Spleen (tissue), 11 donors: ENCODE results near the gene MICB. TPM values are rescaled to one million over a fixed set of nuclear protein-coding genes. Genes with fewer than 3 reads are reported as not detected.

Experiments
- DNase-seq: peaks from one replicate; pipeline ENCODE4 v3.0.0-alpha.2; 2020
- H3K27ac ChIP-seq, 8 donors: fragments of 200-600 bp; sonication (generic) in 7 of 8; 1 replicate in 4 of 8; 2 replicates in 4 of 8; pipeline versions ENCODE4 v1.5.0 to v1.8.0; 2016 to 2021; ENCODE audit warnings: inconsistent platforms in 4 of 8, mild to moderate bottlenecking in 4 of 8, moderate library complexity in 1 of 8
- H3K27me3 ChIP-seq, 7 donors: fragments of 200-600 bp; sonication (generic) in 6 of 7; replicated peaks in 1 of 7; 1 replicate in 4 of 7; 2 replicates in 3 of 7; pipeline versions ENCODE4 v1.5.0 to v1.8.0; 2016 to 2021; ENCODE audit warnings: inconsistent platforms in 3 of 7, mild to moderate bottlenecking in 1 of 7
- H3K36me3 ChIP-seq, 6 donors: fragments of 200-600 bp; sonication (generic) in 5 of 6; 1 replicate in 4 of 6; 2 replicates in 2 of 6; pipeline versions ENCODE4 v1.5.0 to v1.8.0; 2016 to 2021; ENCODE audit warnings: inconsistent platforms in 2 of 6
- H3K4me1 ChIP-seq, 6 donors: fragments of 200-600 bp; sonication (generic) in 5 of 6; 1 replicate in 3 of 6; 2 replicates in 3 of 6; pipeline versions ENCODE4 v1.5.0 to v1.8.0; 2016 to 2021; ENCODE audit warnings: inconsistent platforms in 3 of 6
- H3K4me3 ChIP-seq, 8 donors: fragments of 200-600 bp; sonication (generic) in 7 of 8; 1 replicate in 4 of 8; 2 replicates in 4 of 8; pipeline versions ENCODE4 v1.5.0 to v1.8.0; 2016 to 2021; ENCODE audit warnings: inconsistent platforms in 4 of 8, mild to moderate bottlenecking in 4 of 8, moderate library complexity in 2 of 8
- H3K9me3 ChIP-seq, 8 donors: fragments of 200-600 bp; sonication (generic) in 7 of 8; 1 replicate in 4 of 8; 2 replicates in 4 of 8; pipeline versions ENCODE4 v1.5.0 to v1.8.0; 2016 to 2021; ENCODE audit warnings: inconsistent platforms in 4 of 8
- POLR2A ChIP-seq, 3 donors: fragments of 450-650 bp; IDR thresholded peaks; one replicate each; pipeline ENCODE4 v1.5.1; 2017; ENCODE audit warnings: antibody characterized with exemption in 3 of 3, mild to moderate bottlenecking in 1 of 3
- POLR2AphosphoS5 ChIP-seq, 3 donors: sonication (generic); formaldehyde crosslinking; IDR thresholded peaks; one replicate each; pipeline ENCODE4 v1.5.1; 2017; ENCODE audit warnings: antibody characterized with exemption in 3 of 3
- WGBS, 5 donors: extraction: QIAGEN DNeasy Blood & Tissue Kit in 3 of 5; methylation state at CpG; one replicate each; pipeline versions ENCODE4 v1.1.5 to v1.1.7; 2013 to 2018; 5-methylcytosine and 5-hydroxymethylcytosine counted together
- intact Hi-C: fragments of 100-400 bp; cut with DNase I; formaldehyde crosslinking; loops from one replicate; pipeline ENCODE4 v1.15.0; 2023; ENCODE audit warnings: low total_unique reads
- polyA plus RNA-seq, 3 donors: library from polyadenylated mRNA; stranded (reverse); fragments of 200-250 nt; gene quantifications; one replicate each; pipeline ENCODE4 v1.2.1, GENCODE V29; 2013
- total RNA-seq, 7 donors: library from RNA; depleted of rRNA in 3 of 7; stranded (reverse); fragments of >200 nt in 3 of 7; fragmentation: NEBNext Ultra II Directional in 4 of 7; extraction: Animal tissue kit (Norgen Biotek cat#: 25700) in 4 of 7; gene quantifications; one replicate each; pipeline versions ENCODE4 v1.1.0 to v1.2.1, GENCODE V29; 2016 to 2021
- TF ChIP-seq, protein P1 (sequence below), 11 experiments: fragments of 200-600 bp in 7 of 11; fragments of 450-650 bp in 4 of 11; sonication (generic) in 4 of 11; IDR thresholded peaks in 8 of 11; conservative IDR thresholded peaks in 3 of 11; 1 replicate in 7 of 11; 2 replicates in 4 of 11; pipeline versions ENCODE4 v1.4.0 to v1.8.0; 2016 to 2021; ENCODE audit warnings: antibody characterized with exemption in 11 of 11, inconsistent platforms in 4 of 11, mild to moderate bottlenecking in 1 of 11
- donor health status: healthy with polysubstance abuse.
- donor health status: DM: no; HTN: no; CAD: no; lungs with moderate emphysema.
- donor health status: DM: no; HTN: no; CAD: no.
- donor health status: Bipolar disorder and iron deficiency.
- donor health status: healthy.
- donor health status: DM: no; HTN: no; CAD: no.
- donor health status: DM: yes; HTN: yes; CAD: no.

Gene MICB
- total and polyA plus RNA-seq, 10 donors: 6.9 to 21.4 (median 14.8) TPM

DNA sequence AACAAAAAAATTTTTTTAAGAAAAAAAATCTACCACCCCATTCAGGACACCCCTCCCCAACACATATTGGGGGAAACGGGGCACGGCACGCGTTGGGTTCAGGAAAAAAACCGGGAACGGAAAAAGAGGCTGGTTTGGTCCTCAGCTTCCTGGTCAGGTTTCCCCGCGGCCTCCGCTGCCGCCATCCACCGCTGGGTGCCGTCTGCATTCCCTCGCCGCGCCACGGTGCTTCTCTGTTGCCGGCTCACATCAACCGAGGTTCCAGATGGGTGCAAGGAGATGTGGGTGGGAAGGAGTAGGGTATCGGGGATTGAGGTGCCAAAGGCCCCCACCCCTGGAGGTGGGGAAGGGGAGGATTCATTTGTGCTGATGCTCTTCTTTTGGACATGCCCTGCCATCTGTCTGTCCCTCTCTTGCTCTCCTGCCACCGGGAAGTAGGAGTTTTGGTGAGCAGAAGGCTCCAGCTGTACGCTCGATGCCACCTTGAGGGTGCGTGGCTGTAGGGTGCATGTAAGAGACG, 36.6 kb downstream of the MICB start:
- peaks cover 14 to 75% (median 46%) of the 10 kb centered on the region in 6 donors for H3K4me1 ChIP-seq
- H3K27ac ChIP-seq: no peak overlapping the region
- intact Hi-C loops: loop anchor here (5.0 kb wide), 1 partner anchor 37 kb away; the partner anchor contains the start of gene MICB
- DNase-seq: no peak
- no peaks in the 10 kb centered on the region for H3K27me3 ChIP-seq
- peak; percentile 19 to 78 (median 22) for TF ChIP-seq POLR2AphosphoS5 (IDR thresholded peaks at IDR 0.05)
- TF ChIP-seq POLR2A (IDR thresholded peaks at IDR 0.05): no peak
- TF ChIP-seq, protein P1, sequence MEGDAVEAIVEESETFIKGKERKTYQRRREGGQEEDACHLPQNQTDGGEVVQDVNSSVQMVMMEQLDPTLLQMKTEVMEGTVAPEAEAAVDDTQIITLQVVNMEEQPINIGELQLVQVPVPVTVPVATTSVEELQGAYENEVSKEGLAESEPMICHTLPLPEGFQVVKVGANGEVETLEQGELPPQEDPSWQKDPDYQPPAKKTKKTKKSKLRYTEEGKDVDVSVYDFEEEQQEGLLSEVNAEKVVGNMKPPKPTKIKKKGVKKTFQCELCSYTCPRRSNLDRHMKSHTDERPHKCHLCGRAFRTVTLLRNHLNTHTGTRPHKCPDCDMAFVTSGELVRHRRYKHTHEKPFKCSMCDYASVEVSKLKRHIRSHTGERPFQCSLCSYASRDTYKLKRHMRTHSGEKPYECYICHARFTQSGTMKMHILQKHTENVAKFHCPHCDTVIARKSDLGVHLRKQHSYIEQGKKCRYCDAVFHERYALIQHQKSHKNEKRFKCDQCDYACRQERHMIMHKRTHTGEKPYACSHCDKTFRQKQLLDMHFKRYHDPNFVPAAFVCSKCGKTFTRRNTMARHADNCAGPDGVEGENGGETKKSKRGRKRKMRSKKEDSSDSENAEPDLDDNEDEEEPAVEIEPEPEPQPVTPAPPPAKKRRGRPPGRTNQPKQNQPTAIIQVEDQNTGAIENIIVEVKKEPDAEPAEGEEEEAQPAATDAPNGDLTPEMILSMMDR (IDR thresholded peaks at IDR 0.05 in 8 of 11, conservative IDR thresholded peaks at IDR 0.05 in 3 of 11): no peak
- H3K9me3 ChIP-seq: no peaks in the 10 kb centered on the region
- peaks cover 21 to 100% (median 100%) of the 10 kb centered on the region in 6 donors for H3K36me3 ChIP-seq
- no peak overlapping the region for H3K4me3 ChIP-seq
- 87 to 91% (median 90%) methylated on average over 24 of the region's 24 CpGs for WGBS, 5 donors

DNA sequence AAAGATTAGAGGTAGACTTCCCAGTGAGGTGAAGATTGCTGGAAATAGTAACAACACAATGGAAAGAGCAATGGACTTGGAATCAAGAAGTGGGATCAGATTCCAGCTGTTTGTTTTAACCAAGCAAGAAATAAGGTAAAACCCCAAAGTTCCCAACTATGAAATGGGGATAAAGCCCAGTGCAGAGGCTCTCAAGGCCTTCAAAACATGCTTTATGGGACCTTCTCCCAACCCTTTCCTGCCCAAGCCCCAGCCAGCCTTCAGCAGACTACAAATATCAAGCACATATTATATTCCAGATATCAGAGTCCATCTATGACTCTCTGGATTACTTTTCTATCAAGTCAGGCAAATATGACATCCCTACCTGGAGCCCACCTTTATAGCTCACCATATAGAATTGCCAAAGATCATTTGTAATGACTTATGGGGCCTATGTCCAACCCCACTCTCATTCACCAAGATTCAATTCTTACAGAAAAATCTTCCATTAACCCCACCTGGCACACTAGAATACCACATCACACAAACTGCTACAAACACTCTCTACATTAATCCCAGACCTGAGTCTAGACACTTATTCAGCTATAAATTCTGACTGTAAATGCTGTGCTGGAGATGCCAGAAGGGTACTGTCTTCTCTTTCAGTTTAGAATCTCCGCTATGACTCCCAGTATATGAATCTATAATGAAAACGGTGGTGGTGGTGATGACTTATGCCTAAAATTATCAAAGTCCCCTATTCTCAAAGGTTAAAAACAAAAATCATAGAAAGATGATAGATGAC, 37.8 kb downstream of the MICB start:
- H3K4me1 ChIP-seq: peaks cover 24 to 86% (median 58%) of the 10 kb centered on the region in 6 donors
- H3K27me3 ChIP-seq: no peaks in the 10 kb centered on the region
- TF ChIP-seq, protein P1 (IDR thresholded peaks at IDR 0.05 in 8 of 11, conservative IDR thresholded peaks at IDR 0.05 in 3 of 11): no peak
- TF ChIP-seq POLR2AphosphoS5 (IDR thresholded peaks at IDR 0.05) (no peak), POLR2A (IDR thresholded peaks at IDR 0.05) (no peak)
- no peak for DNase-seq
- no peak overlapping the region for H3K27ac ChIP-seq
- H3K9me3 ChIP-seq: no peaks in the 10 kb centered on the region
- WGBS, 5 donors: 35 to 66% (median 38%) methylated on average over 2 of the region's 2 CpGs
- no peak overlapping the region for H3K4me3 ChIP-seq
- intact Hi-C loops: loop anchor here (5.0 kb wide), 1 partner anchor 38 kb away; the partner anchor contains the start of gene MICB
- peaks cover 21 to 98% (median 96%) of the 10 kb centered on the region in 6 donors for H3K36me3 ChIP-seq

- TF ChIP-seq POLR2AphosphoS5 (IDR thresholded peaks at IDR 0.05) (no peak), POLR2A (IDR thresholded peaks at IDR 0.05) (no peak)
- TF ChIP-seq, protein P1 (IDR thresholded peaks at IDR 0.05 in 8 of 11, conservative IDR thresholded peaks at IDR 0.05 in 3 of 11): no peak
- Histone ChIP-seq H3K4me3 (peak overlapping the region in 2 of 8 donors; percentile 74 to 88), H3K4me1 (peaks cover 30 to 86% (median 50%) of the 10 kb centered on the region in 6 donors), H3K27ac (peak overlapping the region in 1 of 8 donors; percentile 10), H3K27me3 (no peaks in the 10 kb centered on the region), H3K9me3 (no peaks in the 10 kb centered on the region), H3K36me3 (peaks cover 19 to 67% (median 64%) of the 10 kb centered on the region in 6 donors)
- 55 to 75% (median 65%) methylated on average over 6 of the region's 6 CpGs for WGBS, 5 donors
- DNase-seq: no peak
- intact Hi-C loops: loop anchor here (5.0 kb wide), 1 partner anchor 42 kb away; the partner anchor contains the start of gene MICB
Measured at GRCh38 chr6:31538805-31539400, 41.0 kb downstream of the MICB start.
